HCT116 (cell line): ENCODE results near the gene BRCA2. TPM values are rescaled to one million over a fixed set of nuclear protein-coding genes. Genes with fewer than 3 reads are reported as not detected.

Source experiments
- ATAC-seq: fragments of 200-7000 bp; cut with Tn5 transposase; 2 replicates; pipeline ENCODE4 v1.9.1; 2020; ENCODE audit warnings: mild to moderate bottlenecking, moderate library complexity
- BruUV-seq: library from RNA; stranded (reverse); fragments of 400-500 nt; replicated peaks from 2 replicates; lab custom pipeline; 2021; lab: Mats Ljungman, UMichigan
- CTCF ChIA-PET: fragments of 300-600 bp; sonication (Branson Sonifier 250); formaldehyde crosslinking; loops from one replicate; lab custom pipeline; 2021; ENCODE audit warnings: antibody characterized with exemption; lab: Charles Lee
- POLR2A ChIA-PET: fragments of 300-600, 350-600 bp; sonication (Branson Sonifier 250); formaldehyde crosslinking; loops from one replicate; lab custom pipeline; 2021; ENCODE audit warnings: antibody characterized with exemption; lab: Charles Lee
- RAD21 ChIA-PET, 2 experiments: fragments of 300-600 bp; sonication (Branson Sonifier 250); formaldehyde crosslinking; loops; one replicate each; lab custom pipeline; 2023; ENCODE audit warnings: low total read pairs in 2 of 2; ENCODE audit not compliant: uncharacterized antibody in 2 of 2, unreplicated experiment in 2 of 2, low non-redundant PET in 1 of 2; lab: Charles Lee
- DNase-seq: peaks from one replicate; pipeline ENCODE4 v3.0.0-alpha.2; 2010; ENCODE audit warnings: low read depth, low spot score
- H2AFZ ChIP-seq: fragments of 200-600 bp; shearing (Covaris generic), sonication (generic); 2 replicates; pipeline ENCODE4 v1.6.1; 2017; ENCODE audit warnings: low read depth, mixed run types, mixed read lengths, antibody characterized with exemption, low read length; ENCODE audit not compliant: poor library complexity, severe bottlenecking
- H3K27ac ChIP-seq: 2 replicates; pipeline ENCODE4 v1.5.1; 2012; ENCODE audit warnings: low read depth, low read length
- H3K27me3 ChIP-seq: fragments of 200-600 bp; sonication (generic); 2 replicates; pipeline ENCODE4 v1.6.1; 2016; ENCODE audit warnings: mixed run types, low read length, mixed read lengths; ENCODE audit not compliant: insufficient read depth
- H3K36me3 ChIP-seq, 2 experiments: fragments of 200-500 bp in 1 of 2; fragments of 200-600 bp in 1 of 2; sonication (Bioruptor generic) in 1 of 2; sonication (generic) in 1 of 2; 2 replicates each; pipeline versions ENCODE4 v1.5.1 to v1.6.1; 2014 to 2016; ENCODE audit warnings: low read length in 2 of 2, inconsistent platforms in 1 of 2, mixed read lengths in 1 of 2, mixed run types in 1 of 2; ENCODE audit not compliant: insufficient read depth in 2 of 2, control insufficient read depth in 1 of 2
- H3K4me1 ChIP-seq, 2 experiments: fragments of 200-600 bp in 1 of 2; sonication (generic) in 1 of 2; 2 replicates each; pipeline versions ENCODE4 v1.5.1 to v1.6.1; 2012 to 2017; ENCODE audit warnings: low read length in 2 of 2, inconsistent platforms in 1 of 2, mild to moderate bottlenecking in 1 of 2, mixed read lengths in 1 of 2, mixed run types in 1 of 2, moderate library complexity in 1 of 2; ENCODE audit not compliant: insufficient read depth in 2 of 2, control insufficient read depth in 1 of 2
- H3K4me2 ChIP-seq: fragments of 200-600 bp; sonication (generic); 2 replicates; pipeline ENCODE4 v1.6.1; 2017; ENCODE audit warnings: mixed run types, low read length, mixed read lengths
- H3K4me3 ChIP-seq, 2 experiments: fragments of 200-600 bp in 1 of 2; sonication (generic) in 1 of 2; replicated peaks in 1 of 2; 2 replicates each; pipeline ENCODE4 v1.5.1; 2011 to 2016; ENCODE audit warnings: low read length in 2 of 2, control low read depth in 1 of 2, low read depth in 1 of 2, mild to moderate bottlenecking in 1 of 2, mixed read lengths in 1 of 2, mixed run types in 1 of 2
- H3K79me2 ChIP-seq: fragments of 200-600 bp; sonication (generic); 2 replicates; pipeline ENCODE4 v1.6.1; 2017; ENCODE audit warnings: mild to moderate bottlenecking, mixed run types, low read length, moderate library complexity, mixed read lengths; ENCODE audit not compliant: insufficient read depth
- H3K9ac ChIP-seq: fragments of 200-600 bp; sonication (generic); 2 replicates; pipeline ENCODE4 v1.6.1; 2016; ENCODE audit warnings: low read length, mixed read lengths
- H3K9me2 ChIP-seq: fragments of 200-600 bp; sonication (generic), shearing (Covaris generic); 2 replicates; pipeline ENCODE4 v1.6.1; 2017; ENCODE audit warnings: mixed run types, mild to moderate bottlenecking, moderate library complexity; ENCODE audit not compliant: insufficient read depth
- H3K9me3 ChIP-seq, 2 experiments: fragments of 200-500 bp in 1 of 2; fragments of 200-600 bp in 1 of 2; sonication (Bioruptor generic) in 1 of 2; sonication (generic) in 1 of 2; 2 replicates each; pipeline ENCODE4 v1.6.1; 2014 to 2017; ENCODE audit warnings: low read length in 2 of 2, mixed read lengths in 2 of 2, inconsistent platforms in 1 of 2, low read depth in 1 of 2, mild to moderate bottlenecking in 1 of 2, mixed run types in 1 of 2, moderate library complexity in 1 of 2; ENCODE audit not compliant: control insufficient read depth in 1 of 2, insufficient read depth in 1 of 2
- H4K20me1 ChIP-seq: fragments of 200-600 bp; sonication (generic), shearing (Covaris generic); 2 replicates; pipeline ENCODE4 v1.6.1; 2017; ENCODE audit warnings: mixed run types, mild to moderate bottlenecking, moderate library complexity; ENCODE audit not compliant: insufficient read depth
- CBX3 ChIP-seq: IDR thresholded peaks from 2 replicates; pipeline ENCODE4 v1.6.1; 2012; ENCODE audit warnings: low read depth
- CEBPB ChIP-seq: IDR thresholded peaks from 2 replicates; pipeline ENCODE4 v1.6.1; 2012; ENCODE audit warnings: low read depth
- CTCF ChIP-seq, 3 experiments: fragments of 200-600 bp in 1 of 3; sonication (generic) in 1 of 3; IDR thresholded peaks in 2 of 3; conservative IDR thresholded peaks in 1 of 3; 2 replicates each; pipeline ENCODE4 v1.5.1; 2012 to 2017; ENCODE audit warnings: low read depth in 2 of 3, low read length in 2 of 3, antibody characterized with exemption in 1 of 3, borderline replicate concordance in 1 of 3, control low read depth in 1 of 3, mild to moderate bottlenecking in 1 of 3, mixed read lengths in 1 of 3, mixed run types in 1 of 3, moderate library complexity in 1 of 3; ENCODE audit not compliant: insufficient read depth in 1 of 3
- EGR1 ChIP-seq: IDR thresholded peaks from 2 replicates; pipeline ENCODE4 v1.6.1; 2012; ENCODE audit warnings: low read depth
- EZH2 ChIP-seq: fragments of 200-600 bp; sonication (generic); IDR thresholded peaks from 2 replicates; pipeline ENCODE4 v1.6.1; 2017; ENCODE audit warnings: antibody characterized with exemption, mixed run types
- MAX ChIP-seq: IDR thresholded peaks from 2 replicates; pipeline ENCODE4 v1.6.1; 2012
- POLR2AphosphoS5 ChIP-seq: IDR thresholded peaks from 2 replicates; pipeline ENCODE4 v1.6.1; 2011; ENCODE audit warnings: mild to moderate bottlenecking, low read depth, low read length, moderate library complexity
- RAD21 ChIP-seq: IDR thresholded peaks from 2 replicates; pipeline ENCODE4 v1.6.1; 2012; ENCODE audit warnings: low read depth, mild to moderate bottlenecking
- REST ChIP-seq: IDR thresholded peaks from 2 replicates; pipeline ENCODE4 v1.6.1; 2012; ENCODE audit warnings: low read depth
- ZNF274 ChIP-seq: fragments of 200-500 bp; sonication (Bioruptor generic); IDR thresholded peaks from 2 replicates; pipeline ENCODE4 v1.6.1; 2014; ENCODE audit warnings: mild to moderate bottlenecking, low read depth, low read length, inconsistent platforms
- intact Hi-C: fragments of 100-400 bp; cut with micrococcal nuclease; formaldehyde crosslinking; loops from 2 replicates; pipeline ENCODE4 v1.10.0; 2022
- total RNA-seq: library from RNA; stranded (reverse); gene quantifications from one replicate; pipeline ENCODE4 v1.2.1, GENCODE V29; 2021; ENCODE audit not compliant: unreplicated experiment

BRCA2 gene
- total RNA-seq, 1 experiment from 2014 or later, result 14.2 TPM

- H3K9ac ChIP-seq, result no peak overlapping the region
- H3K9me3 ChIP-seq, result no peaks in the 10 kb centered on the region
- DNase-seq (no peak), ATAC-seq (no peak)
- ChIA-PET CTCF (no interaction called here), POLR2A (no interaction called here), RAD21 (no interaction called here)
- BruUV-seq, result no TSS peak
- H3K27ac ChIP-seq, result no peak overlapping the region
- H3K79me2 ChIP-seq, result no peaks in the 10 kb centered on the region
- TF ChIP-seq ZNF274, result no peak
- TF ChIP-seq EZH2, result no peak
- no peak for TF ChIP-seq POLR2AphosphoS5
- TF ChIP-seq CBX3, result no peak
- TF ChIP-seq MAX, result no peak
- TF ChIP-seq EGR1, result no peak
- no peak for TF ChIP-seq CEBPB
- no peak overlapping the region for H3K4me2 ChIP-seq
- no peaks in the 10 kb centered on the region for H3K4me1 ChIP-seq
- H3K36me3 ChIP-seq, result peaks cover 0 to 3% of the 10 kb centered on the region in 2 experiments; a peak in 2 of 4 replicates
- intact Hi-C loops, result no loop called here
- no peaks in the 10 kb centered on the region for H3K9me2 ChIP-seq
- H2AFZ ChIP-seq, result no peak overlapping the region
- H4K20me1 ChIP-seq, result no peaks in the 10 kb centered on the region
- H3K27me3 ChIP-seq, result no peaks in the 10 kb centered on the region
- H3K4me3 ChIP-seq, result no peak overlapping the region
These were observed 123.6 kb downstream of the BRCA2 start for GRCh38 chr13:32438871-32439270.

- Histone ChIP-seq H3K4me2 (no peak overlapping the region), H2AFZ (no peak overlapping the region), H3K4me3 (no peak overlapping the region), H3K27me3 (no peaks in the 10 kb centered on the region), H3K79me2 (no peaks in the 10 kb centered on the region), H3K9ac (no peak overlapping the region), H4K20me1 (no peaks in the 10 kb centered on the region), H3K9me3 (no peaks in the 10 kb centered on the region), H3K36me3 (no peaks in the 10 kb centered on the region; a peak in 1 of 4 replicates), H3K4me1 (no peaks in the 10 kb centered on the region), H3K27ac (no peak overlapping the region), H3K9me2 (no peaks in the 10 kb centered on the region)
- BruUV-seq, result no TSS peak
- TF ChIP-seq REST (no peak), CTCF (IDR thresholded peaks at IDR 0.05 in 2 of 3, conservative IDR thresholded peaks at IDR 0.05 in 1 of 3; ENCODE audit: borderline replicate concordance in 1 of 3, insufficient read depth in 1 of 3, low read depth in 2 of 3, low read length in 2 of 3) (peak; percentile 10 to 36 (median 27); a peak in 3 of 6 replicates), RAD21 (peak; percentile 42)
- intact Hi-C loops, result no loop called here
- ATAC-seq (no peak), DNase-seq (peak; percentile 2)
- POLR2A ChIA-PET, result no interaction called here
- RAD21 ChIA-PET, result no interaction called here
- CTCF ChIA-PET, result interaction anchor here (1.0 kb wide), 1 partner anchor 533 kb away, joined by 3 read pairs; no protein-coding TSS in a partner anchor
These were observed 127.8 kb downstream of the BRCA2 start for GRCh38 chr13:32443111-32443510.
